AG09309 (cell line): ENCODE results near the gene CD34.

Source experiments
- DNase-seq: peaks from one replicate; pipeline ENCODE4 v3.0.0-alpha.2; 2010; ENCODE audit warnings: low read depth
- H3K4me3 ChIP-seq: 2 replicates; pipeline ENCODE4 v1.5.1; 2011; ENCODE audit warnings: mild to moderate bottlenecking, low read depth, low read length, moderate library complexity; ENCODE audit not compliant: control insufficient read depth
- CTCF ChIP-seq: IDR thresholded peaks from 2 replicates; pipeline ENCODE4 v1.5.1; 2011; ENCODE audit warnings: mild to moderate bottlenecking, low read depth, low read length, inconsistent platforms; ENCODE audit not compliant: insufficient read depth, control insufficient read depth; ENCODE audit errors: missing control alignments

Gene CD34

GRCh38 chr1:207954104-207954503 lies 43.2 kb upstream of the CD34 start:
- H3K4me3 ChIP-seq: no peak overlapping the region
- peak; percentile 3 for TF ChIP-seq CTCF
- DNase-seq: no peak

GRCh38 chr1:207952617-207953542 lies 42.0 kb upstream of the CD34 start:
- no peak for TF ChIP-seq CTCF
- H3K4me3 ChIP-seq: no peak overlapping the region
- no peak for DNase-seq

- TF ChIP-seq CTCF: no peak
- no peak overlapping the region for H3K4me3 ChIP-seq
- DNase-seq: no peak
Measured at GRCh38 chr1:207951652-207952051, 40.7 kb upstream of the CD34 start.

- H3K4me3 ChIP-seq: no peak overlapping the region
- no peak for TF ChIP-seq CTCF
- DNase-seq: no peak
Measured at GRCh38 chr1:207950750-207951149, 39.8 kb upstream of the CD34 start.

DNA sequence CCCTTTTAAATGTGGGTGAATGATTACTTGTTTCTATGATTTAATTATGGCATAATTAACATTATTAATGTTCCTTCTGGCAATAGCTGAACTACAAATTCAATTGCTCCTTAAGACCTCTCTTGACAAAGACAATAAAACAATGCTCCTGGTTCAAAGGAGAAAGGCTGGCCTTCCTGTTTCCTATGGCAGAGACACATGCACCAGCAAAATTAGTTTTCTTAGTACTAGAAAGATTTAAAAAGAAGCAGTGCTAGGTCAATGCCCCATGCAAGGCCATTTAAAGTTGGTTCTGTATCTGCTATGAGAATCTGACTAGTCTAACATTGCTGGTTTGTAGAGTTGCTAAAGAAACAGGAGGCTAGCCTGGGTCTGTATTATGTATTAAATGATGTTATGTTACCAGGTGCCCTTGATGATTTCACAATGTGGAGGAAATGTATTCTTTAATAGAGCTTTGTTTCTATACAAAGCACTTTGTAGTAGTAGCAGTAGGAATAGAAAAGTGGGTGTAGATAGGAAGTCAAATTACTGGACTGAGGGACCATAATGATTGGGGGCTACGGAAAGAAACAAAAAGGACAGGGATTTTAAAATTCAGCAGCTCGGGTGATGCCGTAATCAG lies 38.8 kb upstream of the CD34 start:
- TF ChIP-seq CTCF: no peak

DNA sequence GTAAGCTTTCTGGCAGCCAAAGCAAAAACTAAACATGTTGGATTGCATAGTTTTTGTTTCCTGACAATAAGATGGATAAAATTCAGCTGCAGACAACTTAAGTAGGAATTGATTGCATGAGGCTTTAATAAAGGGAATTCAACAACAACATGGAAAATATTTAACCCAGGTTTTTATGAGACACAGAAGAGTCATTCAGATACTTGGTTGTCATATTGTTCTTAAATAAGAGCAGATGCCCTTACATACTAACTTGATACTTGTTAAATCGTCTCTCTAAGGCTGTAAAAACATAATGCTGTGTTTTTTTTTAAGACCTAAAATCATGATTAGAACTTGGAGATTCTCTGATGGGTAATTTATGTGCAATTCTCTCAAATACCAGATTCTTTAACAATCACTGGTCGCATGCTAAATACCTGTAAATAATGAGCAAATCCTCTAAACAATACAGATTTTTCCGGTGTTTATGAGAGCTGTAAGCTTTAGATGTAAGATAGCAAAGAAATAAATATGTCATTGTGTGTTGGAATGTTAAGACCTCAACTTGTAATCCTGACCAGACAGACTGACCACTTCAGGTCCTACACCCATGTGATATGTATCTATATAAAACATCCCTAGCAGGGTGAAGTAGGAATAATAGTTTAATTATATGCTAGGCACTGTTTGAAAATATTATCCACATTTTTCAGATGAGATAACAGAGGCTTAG lies 37.8 kb upstream of the CD34 start:
- DNase-seq: peak; percentile 63
- TF ChIP-seq CTCF: no peak
- no peak overlapping the region for H3K4me3 ChIP-seq

More for the DNA sequence above, 38.8 kb upstream of the CD34 start:
- H3K4me3 ChIP-seq: no peak overlapping the region
- DNase-seq: no peak
